Measurements from ENCODE around the gene PRPF40A.

The PRPF40A gene

DNA sequence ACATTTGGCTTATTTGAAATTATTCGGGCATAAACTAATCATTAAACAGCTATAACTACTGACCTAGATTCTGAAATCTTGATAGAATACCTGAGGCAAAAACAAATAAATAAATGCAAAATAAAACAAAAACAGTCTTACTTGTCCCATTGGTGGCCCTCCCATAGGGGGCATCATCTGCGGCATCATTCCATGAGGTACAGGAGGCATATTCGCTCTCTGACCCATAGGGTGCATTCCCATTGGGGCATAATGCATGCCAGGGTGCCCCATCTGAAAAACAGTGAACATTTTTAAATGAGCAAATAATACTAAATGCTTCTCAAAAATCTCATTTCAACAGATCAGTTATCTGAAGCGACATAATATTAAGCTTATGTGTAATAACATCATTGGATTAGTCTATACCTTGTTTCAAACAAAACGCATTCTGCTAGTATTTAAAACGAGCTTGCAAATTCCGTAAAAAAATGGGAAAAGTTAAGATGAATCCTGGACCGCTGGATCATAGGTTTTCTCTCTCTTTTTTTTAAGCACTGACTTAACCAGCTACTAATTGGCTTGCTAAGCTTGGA, 1.3 kb downstream of the PRPF40A start:
- peaks cover 84% of the 10 kb centered on the region for H4K20me1 ChIP-seq (ENCODE audit: insufficient read depth, low read length, poor library complexity, severe bottlenecking)
- peak overlapping the region; percentile 93 for H3K4me3 ChIP-seq (ENCODE audit: low read length, poor library complexity, severe bottlenecking)
- no peak for TF ChIP-seq EZH2phosphoT487 (IDR thresholded peaks at IDR 0.05; ENCODE audit: borderline replicate concordance)
- TF ChIP-seq, protein P1, sequence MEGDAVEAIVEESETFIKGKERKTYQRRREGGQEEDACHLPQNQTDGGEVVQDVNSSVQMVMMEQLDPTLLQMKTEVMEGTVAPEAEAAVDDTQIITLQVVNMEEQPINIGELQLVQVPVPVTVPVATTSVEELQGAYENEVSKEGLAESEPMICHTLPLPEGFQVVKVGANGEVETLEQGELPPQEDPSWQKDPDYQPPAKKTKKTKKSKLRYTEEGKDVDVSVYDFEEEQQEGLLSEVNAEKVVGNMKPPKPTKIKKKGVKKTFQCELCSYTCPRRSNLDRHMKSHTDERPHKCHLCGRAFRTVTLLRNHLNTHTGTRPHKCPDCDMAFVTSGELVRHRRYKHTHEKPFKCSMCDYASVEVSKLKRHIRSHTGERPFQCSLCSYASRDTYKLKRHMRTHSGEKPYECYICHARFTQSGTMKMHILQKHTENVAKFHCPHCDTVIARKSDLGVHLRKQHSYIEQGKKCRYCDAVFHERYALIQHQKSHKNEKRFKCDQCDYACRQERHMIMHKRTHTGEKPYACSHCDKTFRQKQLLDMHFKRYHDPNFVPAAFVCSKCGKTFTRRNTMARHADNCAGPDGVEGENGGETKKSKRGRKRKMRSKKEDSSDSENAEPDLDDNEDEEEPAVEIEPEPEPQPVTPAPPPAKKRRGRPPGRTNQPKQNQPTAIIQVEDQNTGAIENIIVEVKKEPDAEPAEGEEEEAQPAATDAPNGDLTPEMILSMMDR (conservative IDR thresholded peaks at IDR 0.05; ENCODE audit: low read length) = peak; percentile 87
- peaks cover 57% of the 10 kb centered on the region for H3K4me1 ChIP-seq (ENCODE audit: insufficient read depth, low read length, poor library complexity, severe bottlenecking)
- no peaks in the 10 kb centered on the region for H3F3A ChIP-seq (ENCODE audit: low read depth)
- no peaks in the 10 kb centered on the region for H3K27me3 ChIP-seq (ENCODE audit: insufficient read depth, low read length, poor library complexity, severe bottlenecking)
- peaks cover 27% of the 10 kb centered on the region; the same call in 1 of the 2 replicates for H3K36me3 ChIP-seq (ENCODE audit: insufficient read depth, low read length)
- H3K4me2 ChIP-seq (ENCODE audit: low read depth, low read length, poor library complexity, severe bottlenecking) = peak overlapping the region; percentile 95
- no peaks in the 10 kb centered on the region for H3K9me3 ChIP-seq (ENCODE audit: insufficient read depth, low read depth, low read length)
- H2AFZ ChIP-seq (ENCODE audit: low read length) = no peak overlapping the region
- peaks cover 84% of the 10 kb centered on the region for H3K79me2 ChIP-seq (ENCODE audit: insufficient read depth, low read length)
- H3K9me2 ChIP-seq (replicated peaks; ENCODE audit: low read depth, low read length) = no peaks in the 10 kb centered on the region
- peak overlapping the region; percentile 87 for H3K9ac ChIP-seq (ENCODE audit: low read depth, low read length, poor library complexity, severe bottlenecking)

DNA sequence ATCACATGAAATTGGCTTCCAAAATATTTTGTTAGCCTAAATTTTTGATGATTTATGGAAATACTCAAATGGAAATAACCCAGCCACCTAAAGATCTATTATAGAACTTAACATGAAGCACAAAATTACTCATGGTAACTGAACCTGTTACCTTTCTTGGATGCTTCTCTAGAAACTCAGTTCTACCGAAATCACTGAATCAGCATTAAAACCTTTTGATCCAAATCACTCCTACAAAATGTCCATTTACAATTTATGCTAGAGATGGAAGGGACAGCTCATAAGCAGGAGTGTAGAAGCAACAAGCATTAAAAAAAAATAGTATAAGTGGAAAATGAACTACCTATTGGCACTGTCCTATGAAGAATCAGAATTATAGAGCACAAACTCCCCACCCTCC, 2.1 kb downstream of the PRPF40A start:
- TF ChIP-seq, protein P1 (conservative IDR thresholded peaks at IDR 0.05; ENCODE audit: low read length) = no peak
- TF ChIP-seq EZH2phosphoT487 (IDR thresholded peaks at IDR 0.05; ENCODE audit: borderline replicate concordance) = no peak
- no peaks in the 10 kb centered on the region for H3K9me3 ChIP-seq (ENCODE audit: insufficient read depth, low read depth, low read length)
- H3K27me3 ChIP-seq (ENCODE audit: insufficient read depth, low read length, poor library complexity, severe bottlenecking) = no peaks in the 10 kb centered on the region
- H3K36me3 ChIP-seq (ENCODE audit: insufficient read depth, low read length) = peaks cover 35% of the 10 kb centered on the region
- H4K20me1 ChIP-seq (ENCODE audit: insufficient read depth, low read length, poor library complexity, severe bottlenecking) = peaks cover 82% of the 10 kb centered on the region
- H3K4me1 ChIP-seq (ENCODE audit: insufficient read depth, low read length, poor library complexity, severe bottlenecking) = peaks cover 49% of the 10 kb centered on the region
- peaks cover 84% of the 10 kb centered on the region for H3K79me2 ChIP-seq (ENCODE audit: insufficient read depth, low read length)
- H3F3A ChIP-seq (ENCODE audit: low read depth) = no peaks in the 10 kb centered on the region
- peak overlapping the region; percentile 95 for H3K4me2 ChIP-seq (ENCODE audit: low read depth, low read length, poor library complexity, severe bottlenecking)
- H2AFZ ChIP-seq (ENCODE audit: low read length) = no peak overlapping the region
- peak overlapping the region; percentile 93 for H3K4me3 ChIP-seq (ENCODE audit: low read length, poor library complexity, severe bottlenecking)
- H3K9ac ChIP-seq (ENCODE audit: low read depth, low read length, poor library complexity, severe bottlenecking) = peak overlapping the region; percentile 87
- H3K9me2 ChIP-seq (replicated peaks; ENCODE audit: low read depth, low read length) = no peaks in the 10 kb centered on the region

DNA sequence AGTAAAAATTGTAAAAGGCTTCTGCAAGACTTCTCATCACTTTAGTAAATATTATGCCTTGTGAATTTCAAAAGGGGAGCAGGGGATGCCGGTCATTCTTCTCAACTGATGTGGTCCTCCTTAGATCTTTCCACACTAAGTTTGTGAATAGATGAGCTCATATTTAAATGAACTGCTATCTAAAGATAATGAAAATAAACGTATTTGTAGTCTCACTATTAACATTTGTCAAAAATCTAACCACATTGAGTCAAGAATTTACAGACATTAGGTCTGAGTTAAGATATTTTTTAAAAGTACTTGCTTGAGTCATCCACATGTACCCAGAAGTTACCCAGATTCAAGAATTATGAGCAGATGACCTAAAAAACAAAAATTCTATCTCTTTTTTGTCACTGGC, 6.5 kb downstream of the PRPF40A start:
- no peaks in the 10 kb centered on the region for H3K9me2 ChIP-seq (replicated peaks; ENCODE audit: low read depth, low read length)
- no peak overlapping the region for H3K4me3 ChIP-seq (ENCODE audit: low read length, poor library complexity, severe bottlenecking)
- no peaks in the 10 kb centered on the region for H3F3A ChIP-seq (ENCODE audit: low read depth)
- peak overlapping the region; percentile 4 for H3K4me2 ChIP-seq (ENCODE audit: low read depth, low read length, poor library complexity, severe bottlenecking)
- no peak overlapping the region for H3K9ac ChIP-seq (ENCODE audit: low read depth, low read length, poor library complexity, severe bottlenecking)
- H3K27me3 ChIP-seq (ENCODE audit: insufficient read depth, low read length, poor library complexity, severe bottlenecking) = no peaks in the 10 kb centered on the region
- peaks cover 37% of the 10 kb centered on the region for H3K4me1 ChIP-seq (ENCODE audit: insufficient read depth, low read length, poor library complexity, severe bottlenecking)
- H2AFZ ChIP-seq (ENCODE audit: low read length) = no peak overlapping the region
- peaks cover 99% of the 10 kb centered on the region for H3K79me2 ChIP-seq (ENCODE audit: insufficient read depth, low read length)
- TF ChIP-seq, protein P1 (conservative IDR thresholded peaks at IDR 0.05; ENCODE audit: low read length) = no peak
- no peak for TF ChIP-seq EZH2phosphoT487 (IDR thresholded peaks at IDR 0.05; ENCODE audit: borderline replicate concordance)
- peaks cover 66% of the 10 kb centered on the region for H3K36me3 ChIP-seq (ENCODE audit: insufficient read depth, low read length)
- no peaks in the 10 kb centered on the region for H3K9me3 ChIP-seq (ENCODE audit: insufficient read depth, low read depth, low read length)
- H4K20me1 ChIP-seq (ENCODE audit: insufficient read depth, low read length, poor library complexity, severe bottlenecking) = peaks cover 91% of the 10 kb centered on the region

Data from Loucy (cell line).